Activated naive CD4-positive, alpha-beta T cell (primary cell): ENCODE measurements around the gene TP53I11.

Source experiments
- DNase-seq, 4 experiments: peaks; one replicate each; lab custom pipeline; 2025; lab: John Stamatoyannopoulos, UW

TP53I11 gene

GRCh38 chr11:44950625-44951476 is at the start of gene TP53I11:
TP53I11 (minus strand) TSS chr11:44950883; CDS start chr11:44938335, 12,548 bp downstream.
- peak in 2 of 4 experiments; percentile 14 to 45 for DNase-seq

GRCh38 chr11:44999068-44999467 is 48.4 kb upstream of the TP53I11 start:
- DNase-seq, result no peak

GRCh38 chr11:44998051-44998450 is 47.4 kb upstream of the TP53I11 start:
- no peak for DNase-seq

- no peak for DNase-seq
Observed at GRCh38 chr11:44997566-44997965, 46.9 kb upstream of the TP53I11 start.

- DNase-seq, result no peak
Observed at GRCh38 chr11:44994753-44995152, 44.1 kb upstream of the TP53I11 start.

GRCh38 chr11:44993971-44994704 is 43.5 kb upstream of the TP53I11 start:
- DNase-seq, result no peak

- DNase-seq, result no peak
Observed at GRCh38 chr11:44992774-44993173, 42.1 kb upstream of the TP53I11 start.

GRCh38 chr11:44992181-44992582 is 41.5 kb upstream of the TP53I11 start:
- DNase-seq, result no peak

GRCh38 chr11:44990665-44991064 is 40.0 kb upstream of the TP53I11 start:
- DNase-seq, result no peak

GRCh38 chr11:44989831-44990566 is 39.3 kb upstream of the TP53I11 start:
- DNase-seq, result no peak

- DNase-seq, result no peak
Observed at GRCh38 chr11:44988981-44989635, 38.4 kb upstream of the TP53I11 start.

GRCh38 chr11:44988111-44988510 is 37.4 kb upstream of the TP53I11 start:
- DNase-seq, result no peak

- DNase-seq, result no peak
Observed at GRCh38 chr11:44987506-44987905, 36.8 kb upstream of the TP53I11 start.

GRCh38 chr11:44986315-44986714 is 35.6 kb upstream of the TP53I11 start:
- no peak for DNase-seq

- no peak for DNase-seq
Observed at GRCh38 chr11:44985721-44986120, 35.0 kb upstream of the TP53I11 start.

- DNase-seq, result no peak
Observed at GRCh38 chr11:44983786-44984185, 33.1 kb upstream of the TP53I11 start.

GRCh38 chr11:44982496-44983062 is 31.9 kb upstream of the TP53I11 start:
- DNase-seq, result no peak

GRCh38 chr11:44980533-44981427 is 30.1 kb upstream of the TP53I11 start:
- DNase-seq, result no peak

- no peak for DNase-seq
Observed at GRCh38 chr11:44979543-44980399, 29.1 kb upstream of the TP53I11 start.

- DNase-seq, result no peak
Observed at GRCh38 chr11:44978961-44979331, 28.3 kb upstream of the TP53I11 start.
